LNCaP clone FGC (cell line): ENCODE data around the gene HSF4.

ENCODE experiments used
- DNase-seq: peaks from one replicate; pipeline ENCODE4 v3.0.0-alpha.2; 2011; ENCODE audit warnings: low read depth
- H3K4me3 ChIP-seq: 2 replicates; pipeline ENCODE4 v1.5.1; 2011; ENCODE audit warnings: mild to moderate bottlenecking, low read depth, low read length, control low read depth
- CTCF ChIP-seq: IDR thresholded peaks from 2 replicates; pipeline ENCODE4 v1.5.1; 2012; ENCODE audit warnings: mild to moderate bottlenecking; ENCODE audit not compliant: control insufficient read depth, insufficient read depth; ENCODE audit errors: extremely low read depth

Gene HSF4

DNA sequence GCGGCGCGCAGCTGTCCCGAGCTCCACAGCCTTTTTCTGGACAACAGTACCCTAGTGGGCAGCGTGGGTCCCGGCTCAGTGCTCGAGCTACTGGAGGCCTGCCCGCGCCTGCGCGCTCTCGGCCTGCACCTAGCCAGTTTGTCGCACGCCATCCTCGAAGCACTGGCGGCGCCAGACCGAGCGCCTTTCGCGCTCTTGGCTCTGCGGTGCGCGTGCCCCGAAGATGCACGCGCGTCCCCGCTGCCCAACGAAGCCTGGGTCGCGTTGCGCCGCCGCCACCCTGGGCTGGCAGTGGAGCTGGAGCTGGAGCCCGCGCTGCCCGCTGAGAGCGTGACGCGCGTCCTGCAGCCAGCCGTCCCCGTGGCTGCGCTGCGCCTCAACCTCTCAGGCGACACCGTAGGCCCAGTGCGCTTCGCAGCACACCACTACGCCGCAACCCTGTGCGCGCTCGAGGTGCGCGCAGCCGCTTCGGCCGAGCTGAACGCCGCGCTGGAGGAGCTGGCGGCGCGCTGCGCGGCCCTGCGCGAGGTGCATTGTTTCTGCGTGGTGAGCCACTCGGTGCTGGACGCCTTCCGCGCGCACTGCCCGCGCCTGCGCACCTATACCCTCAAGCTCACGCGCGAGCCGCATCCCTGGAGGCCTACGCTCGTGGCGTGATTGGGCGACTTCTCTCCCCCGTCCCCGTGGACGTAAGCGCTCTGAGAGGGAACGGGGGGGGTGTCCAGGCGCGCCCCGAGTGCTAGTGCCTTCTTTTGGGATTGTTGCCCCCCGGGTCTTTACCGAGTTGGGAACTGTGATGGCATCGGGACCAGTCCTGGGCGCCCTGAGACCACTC lies 1.2 kb upstream of the HSF4 start:
- TF ChIP-seq CTCF = no peak
- H3K4me3 ChIP-seq = peak overlapping the region; percentile 35
- DNase-seq = no peak

- no peak for TF ChIP-seq CTCF
- peak overlapping the region; percentile 35 for H3K4me3 ChIP-seq
- no peak for DNase-seq
Observed at GRCh38 chr16:67163999-67164558, 466 bp upstream of the HSF4 start.

DNA sequence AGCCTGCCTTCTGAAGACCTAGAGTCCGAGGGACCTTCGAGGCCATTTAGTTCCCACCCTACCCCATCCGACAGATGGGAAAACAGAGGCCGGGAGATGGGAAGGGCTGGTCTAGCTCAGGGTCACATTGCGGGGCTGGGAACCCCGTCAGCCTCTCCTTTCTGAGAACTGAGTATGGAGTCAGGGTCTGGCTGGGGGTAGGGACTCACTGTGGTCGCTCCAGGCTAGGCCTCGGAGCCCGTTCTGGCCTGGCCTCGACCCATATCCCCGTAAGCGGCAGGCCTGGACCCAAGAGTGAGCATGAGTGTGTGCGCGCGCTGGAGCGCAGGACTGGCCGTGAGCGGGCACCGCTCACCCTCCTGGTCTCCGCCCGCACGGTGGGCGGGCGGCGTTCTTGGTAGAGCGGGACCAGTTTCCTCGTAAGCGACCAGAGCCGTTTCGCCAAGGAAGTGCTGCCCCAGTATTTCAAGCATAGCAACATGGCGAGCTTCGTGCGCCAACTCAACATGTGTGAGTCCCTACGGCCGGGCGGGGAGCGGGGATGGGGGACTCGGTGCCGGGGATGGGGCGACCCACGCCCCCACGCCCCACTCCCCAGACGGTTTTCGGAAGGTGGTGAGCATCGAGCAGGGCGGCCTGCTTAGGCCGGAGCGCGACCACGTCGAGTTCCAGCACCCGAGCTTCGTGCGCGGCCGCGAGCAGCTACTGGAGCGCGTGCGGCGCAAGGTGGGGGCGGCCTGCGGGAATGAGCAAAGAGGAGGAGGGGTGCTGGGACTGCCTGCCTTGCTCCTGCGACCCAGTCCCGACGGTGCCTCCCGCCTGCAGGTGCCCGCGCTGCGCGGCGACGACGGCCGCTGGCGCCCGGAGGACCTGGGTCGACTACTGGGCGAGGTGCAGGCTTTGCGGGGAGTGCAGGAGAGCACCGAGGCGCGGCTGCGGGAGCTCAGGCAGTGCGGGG lies 855 bp downstream of the HSF4 start:
- no peak for DNase-seq
- H3K4me3 ChIP-seq = peak overlapping the region; percentile 50
- TF ChIP-seq CTCF = no peak

DNA sequence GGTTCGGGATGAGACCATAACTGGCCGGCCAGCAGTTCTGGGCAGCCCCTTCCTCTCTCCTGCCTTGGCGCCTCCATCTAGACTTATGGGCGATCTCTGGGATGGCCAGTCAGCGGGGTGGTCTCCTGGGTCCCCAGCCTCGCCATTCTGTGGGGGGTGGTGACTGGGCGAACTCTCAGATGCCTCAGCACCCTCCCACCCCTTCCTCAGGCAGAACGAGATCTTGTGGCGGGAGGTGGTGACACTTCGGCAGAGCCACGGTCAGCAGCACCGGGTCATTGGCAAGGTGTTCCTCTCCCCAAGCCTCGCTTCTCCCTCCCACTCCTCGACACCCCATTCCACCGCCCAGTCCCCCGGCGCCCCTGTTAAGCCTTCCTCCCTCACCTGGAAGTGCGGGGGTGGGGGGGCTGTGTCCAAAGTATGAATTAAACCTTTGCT lies 1.6 kb downstream of the HSF4 start:
- no peak for TF ChIP-seq CTCF
- no peak for DNase-seq
- no peak overlapping the region for H3K4me3 ChIP-seq

GRCh38 chr16:67166598-67167168 lies 2.1 kb downstream of the HSF4 start:
- no peak overlapping the region for H3K4me3 ChIP-seq
- TF ChIP-seq CTCF = no peak
- DNase-seq = no peak

DNA sequence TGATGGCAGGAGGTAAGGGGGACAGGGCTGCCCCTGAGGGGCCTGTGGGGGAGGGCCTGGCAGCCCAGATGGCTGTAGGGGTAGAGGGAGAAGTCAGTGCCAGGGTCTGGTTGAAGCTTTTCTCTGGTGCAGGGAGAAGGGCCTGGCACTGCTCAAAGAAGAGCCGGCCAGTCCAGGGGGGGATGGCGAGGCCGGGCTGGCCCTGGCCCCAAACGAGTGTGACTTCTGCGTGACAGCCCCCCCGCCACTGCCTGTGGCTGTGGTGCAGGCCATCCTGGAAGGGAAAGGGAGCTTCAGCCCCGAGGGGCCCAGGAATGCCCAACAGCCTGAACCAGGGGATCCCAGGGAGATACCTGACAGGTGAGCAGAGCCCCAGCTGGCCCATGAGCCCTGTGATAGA lies 3.0 kb downstream of the HSF4 start:
- TF ChIP-seq CTCF = no peak
- DNase-seq = no peak
- no peak overlapping the region for H3K4me3 ChIP-seq
